HG03066 (cell line): ENCODE measurements around the gene COL19A1.

Experiments
- ATAC-seq: cut with Tn5 transposase; IDR thresholded peaks from one replicate; pipeline ENCODE4 v1.9.1; 2021; ENCODE audit warnings: low read depth; ENCODE audit not compliant: unreplicated experiment

The COL19A1 gene

GRCh38 chr6:70157086-70157485, 290.7 kb downstream of the COL19A1 start:
- ATAC-seq, result no peak

DNA sequence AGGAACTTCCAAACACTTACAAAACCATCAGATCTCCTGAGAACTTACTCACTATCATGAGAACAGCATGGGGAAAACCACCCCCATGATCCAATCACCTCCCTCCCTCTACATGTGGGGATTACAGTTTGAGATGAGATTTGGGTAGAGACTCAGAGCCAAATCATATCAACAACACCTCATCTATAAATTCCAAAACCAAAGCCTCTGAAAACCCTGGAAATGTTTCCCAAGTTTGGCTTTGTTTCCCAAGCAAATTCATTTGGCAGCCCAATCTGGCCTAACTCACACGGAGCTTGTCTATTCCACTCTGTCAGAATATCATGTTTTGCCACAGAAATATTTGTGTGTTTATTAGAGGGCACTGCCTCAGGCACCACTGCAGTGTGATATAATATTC, 293.9 kb downstream of the COL19A1 start:
- no peak for ATAC-seq

DNA sequence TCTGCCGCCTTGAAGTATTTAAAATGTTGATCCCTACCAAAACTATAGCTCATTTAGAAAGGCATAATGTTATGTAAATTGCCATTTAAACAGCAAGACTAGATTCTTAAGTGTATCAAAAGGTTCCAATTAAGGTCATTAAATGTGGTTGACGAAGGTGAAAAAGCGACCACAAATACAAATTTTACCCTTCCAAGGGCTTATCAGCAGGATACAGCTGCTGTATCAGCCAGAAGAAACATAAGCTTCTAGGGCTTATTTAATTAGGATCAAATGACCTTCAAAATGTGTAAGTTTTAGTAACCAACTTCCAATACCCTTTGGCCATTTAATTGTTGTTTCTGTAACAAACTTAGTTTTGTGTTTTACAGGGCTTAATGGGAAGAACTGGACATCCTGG, 296.6 kb downstream of the COL19A1 start:
- no peak for ATAC-seq

GRCh38 chr6:70163795-70164194, 297.4 kb downstream of the COL19A1 start:
- ATAC-seq, result no peak

DNA sequence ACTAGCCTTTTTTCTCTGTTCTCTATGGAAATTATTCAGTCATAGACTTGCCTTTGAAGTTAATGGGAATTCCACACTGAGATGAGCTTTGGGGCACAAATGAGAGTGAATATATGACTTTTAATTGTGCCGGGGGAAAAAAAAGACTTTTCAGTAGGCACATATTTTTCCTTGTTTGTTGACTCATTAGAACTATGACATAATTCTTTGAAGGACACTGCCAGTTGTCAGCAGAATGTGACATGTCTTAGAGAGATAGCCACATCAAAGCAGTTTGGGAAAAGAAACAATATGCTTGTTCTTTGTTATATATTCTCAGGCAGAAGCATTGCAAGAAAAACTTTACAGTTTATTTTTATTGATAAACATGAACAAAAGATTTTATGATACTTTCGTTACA, 298.2 kb downstream of the COL19A1 start:
- no peak for ATAC-seq

DNA sequence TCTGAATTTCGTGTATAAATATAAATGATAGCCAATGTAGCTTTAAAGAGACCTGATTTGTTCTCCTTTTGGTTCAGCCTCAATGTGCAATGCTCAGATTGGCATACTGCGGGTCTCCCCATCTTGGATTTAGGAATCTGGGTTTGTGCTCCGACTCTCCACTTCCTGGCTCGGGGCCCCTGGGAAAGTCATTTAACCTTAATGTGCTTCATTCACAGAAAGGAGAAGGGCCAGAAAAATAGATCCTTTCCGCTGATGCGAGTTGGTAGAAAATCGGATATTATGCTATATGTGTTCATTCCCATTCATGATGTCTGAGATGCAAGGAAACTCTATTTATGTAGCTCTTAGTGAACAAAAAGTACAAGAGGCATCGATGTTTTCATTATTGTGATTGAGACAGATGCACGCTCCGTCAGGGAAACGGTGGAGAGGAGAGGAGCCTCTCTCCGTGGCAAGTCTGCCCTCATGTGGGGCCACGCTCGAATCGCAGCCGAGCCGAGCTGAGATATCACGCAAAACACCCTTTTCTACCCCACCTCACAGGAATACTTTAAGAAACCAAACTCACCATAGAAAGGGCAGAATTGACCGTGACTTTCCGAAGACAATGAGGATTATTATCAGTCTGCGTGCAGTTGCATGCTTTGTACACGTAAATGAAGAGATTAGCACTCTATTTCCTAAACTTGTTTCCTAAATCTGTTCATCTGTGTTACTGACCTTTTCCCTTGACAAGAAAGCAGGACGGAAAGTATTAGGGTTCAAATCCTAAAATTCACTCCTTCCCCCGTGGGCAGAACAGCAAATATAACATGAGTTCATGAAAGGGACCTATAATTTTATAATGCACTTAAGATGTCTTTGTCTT, 300.0 kb downstream of the COL19A1 start:
- peak; percentile 83 for ATAC-seq

DNA sequence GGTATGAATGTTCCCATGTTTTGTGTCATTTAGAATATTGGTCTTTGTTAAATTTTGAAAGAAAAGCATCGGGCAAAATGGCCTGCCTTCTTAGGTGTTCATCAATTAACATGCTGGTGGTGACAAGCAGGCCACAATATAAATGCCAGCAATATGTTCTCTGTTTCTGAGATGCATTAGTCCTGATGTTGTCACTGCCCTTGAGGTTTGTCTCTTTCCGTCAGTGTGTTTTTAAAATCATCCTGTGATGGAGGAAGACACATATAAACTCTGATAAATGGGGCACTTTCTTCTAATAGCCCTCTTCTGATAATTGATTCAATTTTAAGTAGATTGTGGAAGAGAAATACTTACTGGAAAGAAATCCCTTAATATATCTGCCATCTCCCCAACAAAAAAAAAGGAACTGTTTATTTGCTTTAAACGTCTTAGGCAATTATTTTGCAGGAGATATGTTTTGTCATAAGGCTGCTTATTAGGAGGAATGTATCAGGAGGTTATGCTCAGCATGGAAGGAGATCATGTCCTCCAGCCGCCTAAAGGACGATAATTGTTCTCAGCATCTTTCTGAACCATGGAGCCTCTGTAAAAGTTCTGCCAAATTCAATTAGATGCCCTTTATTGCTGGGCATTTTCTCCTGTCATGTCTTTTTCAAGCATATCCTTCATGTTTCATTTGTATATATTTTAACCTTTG, 302.5 kb downstream of the COL19A1 start:
- no peak for ATAC-seq

GRCh38 chr6:70171236-70171635, 304.9 kb downstream of the COL19A1 start:
- no peak for ATAC-seq

GRCh38 chr6:70172252-70172651, 305.9 kb downstream of the COL19A1 start:
- ATAC-seq, result no peak

GRCh38 chr6:70175770-70176169, 309.4 kb downstream of the COL19A1 start:
- ATAC-seq, result no peak

GRCh38 chr6:70176842-70177550, 310.6 kb downstream of the COL19A1 start:
- no peak for ATAC-seq

GRCh38 chr6:70180183-70180900, 314.0 kb downstream of the COL19A1 start:
- ATAC-seq, result no peak

DNA sequence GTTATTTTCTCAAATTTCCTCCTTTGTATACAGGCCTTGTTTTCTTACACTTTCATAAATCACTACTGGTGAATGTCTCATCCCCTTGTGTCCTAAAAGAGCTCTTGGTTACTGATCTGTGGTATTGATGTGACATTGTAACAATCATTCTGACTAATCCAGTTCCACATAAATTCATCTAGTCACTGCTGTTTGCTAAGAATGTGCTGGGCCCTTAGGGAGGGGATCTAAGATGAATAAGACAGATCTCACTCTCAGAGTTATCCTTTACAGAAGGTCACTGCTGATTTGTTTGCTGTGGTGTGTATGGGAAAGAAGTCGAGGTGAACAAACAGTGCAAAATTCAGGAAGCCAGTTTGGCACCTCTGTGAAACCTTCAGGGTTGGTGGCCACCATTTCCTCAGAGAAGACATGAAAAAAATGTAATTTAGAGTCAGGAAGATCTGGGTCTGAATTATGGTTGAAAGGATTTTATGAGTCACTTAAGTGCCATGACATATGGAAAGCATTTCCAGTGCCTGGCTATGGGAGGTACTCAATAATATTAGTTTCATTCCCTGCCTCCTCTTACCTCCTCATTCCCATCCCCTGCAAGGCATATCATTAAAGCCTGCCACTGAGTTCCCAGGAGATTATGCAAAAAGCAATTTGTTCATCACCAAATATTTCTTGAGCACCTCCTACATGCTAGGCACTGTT, 314.7 kb downstream of the COL19A1 start:
- no peak for ATAC-seq

GRCh38 chr6:70183538-70183937, 317.2 kb downstream of the COL19A1 start:
- no peak for ATAC-seq

DNA sequence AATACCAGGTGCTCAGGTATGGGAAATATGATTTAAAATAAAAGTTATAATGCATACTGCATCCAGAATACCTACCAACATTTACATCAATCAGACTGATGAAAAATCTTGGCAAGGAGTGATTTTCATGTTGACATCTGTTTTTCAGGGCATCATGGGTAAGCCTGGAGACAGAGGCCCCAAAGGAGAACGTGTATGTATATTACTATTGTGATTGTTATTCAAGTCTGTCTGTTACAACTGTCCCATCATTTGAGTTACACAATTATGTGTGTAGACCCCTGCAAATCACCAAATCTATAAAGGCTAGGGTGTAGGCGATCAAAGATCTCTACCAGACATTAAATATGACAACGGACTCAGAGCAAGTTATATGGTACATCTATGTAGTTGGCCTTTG, 318.4 kb downstream of the COL19A1 start:
- no peak for ATAC-seq

- no peak for ATAC-seq
Measured at GRCh38 chr6:70186461-70186860, 320.1 kb downstream of the COL19A1 start.

- no peak for ATAC-seq
Measured at GRCh38 chr6:70188202-70188601, 321.8 kb downstream of the COL19A1 start.

GRCh38 chr6:70194421-70194820, 328.1 kb downstream of the COL19A1 start:
- no peak for ATAC-seq

- no peak for ATAC-seq
Measured at GRCh38 chr6:70196531-70196930, 330.2 kb downstream of the COL19A1 start.

DNA sequence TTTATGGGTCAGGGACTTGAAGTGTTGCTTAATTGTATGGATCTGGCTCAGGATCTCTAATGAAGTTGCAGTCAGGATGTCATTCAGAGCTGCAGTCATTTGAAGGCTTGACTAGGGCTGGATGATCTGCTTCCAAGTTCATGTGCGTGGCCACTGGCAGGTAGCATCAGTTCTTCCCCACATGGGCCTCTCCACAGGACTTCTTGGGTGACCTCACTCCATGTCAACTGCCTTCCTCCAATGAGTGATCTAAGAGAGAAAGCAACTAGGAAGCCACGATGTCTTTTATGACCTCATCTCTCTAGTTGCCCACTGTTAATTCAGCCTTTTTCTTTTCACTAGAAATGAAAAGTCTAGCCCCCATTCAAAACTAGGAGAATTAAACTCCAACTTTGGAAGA, 332.4 kb downstream of the COL19A1 start:
- ATAC-seq, result no peak
